Measurements from ENCODE around the gene SLC2A10.

Gene SLC2A10

GRCh38 chr20:46709459-46710152 lies at the start of gene SLC2A10:
Gene SLC2A10 (plus strand): TSS chr20:46709649. CDS start chr20:46709737, 88 bp downstream.
- Mint-ChIP-seq H3K9me3 (peaks cover 2% of the 10 kb centered on the region), H3K27ac (peak within 1 kb of the TSS; percentile 95 to 97 (median 96)), H3K36me3 (ENCODE audit: low read depth) (peaks cover 3% of the 10 kb centered on the region), H3K27me3 (ENCODE audit: low read depth) (no peaks in the 10 kb centered on the region), H3K4me1 (peaks cover 32% of the 10 kb centered on the region), H3K4me3 (peak within 1 kb of the TSS; percentile 90 to 98 (median 93))
- TF ChIP-seq CTCF (IDR thresholded peaks at IDR 0.05; ENCODE audit: unreplicated experiment in 3 of 3) = no peak

GRCh38 chr20:46660487-46660886 lies 49.0 kb upstream of the SLC2A10 start:
- H3K27ac Mint-ChIP-seq = no peak overlapping the region
- TF ChIP-seq CTCF (IDR thresholded peaks at IDR 0.05; ENCODE audit: unreplicated experiment in 3 of 3) = no peak

GRCh38 chr20:46661659-46662058 lies 47.8 kb upstream of the SLC2A10 start:
- no peak overlapping the region for H3K4me3 Mint-ChIP-seq
- H3K27ac Mint-ChIP-seq = no peak overlapping the region
- no peaks in the 10 kb centered on the region for H3K4me1 Mint-ChIP-seq
- H3K27me3 Mint-ChIP-seq (ENCODE audit: low read depth) = peaks cover 4% of the 10 kb centered on the region
- TF ChIP-seq CTCF (IDR thresholded peaks at IDR 0.05; ENCODE audit: unreplicated experiment in 3 of 3) = no peak
- H3K9me3 Mint-ChIP-seq = peaks cover 23% of the 10 kb centered on the region
- peaks cover 27% of the 10 kb centered on the region for H3K36me3 Mint-ChIP-seq (ENCODE audit: low read depth)

More at GRCh38 chr20:46660487-46660886, 49.0 kb upstream of the SLC2A10 start:
- Mint-ChIP-seq H3K4me1 (no peaks in the 10 kb centered on the region), H3K36me3 (ENCODE audit: low read depth) (peaks cover 27% of the 10 kb centered on the region), H3K27me3 (ENCODE audit: low read depth) (peaks cover 4% of the 10 kb centered on the region), H3K4me3 (no peak overlapping the region), H3K9me3 (peaks cover 23% of the 10 kb centered on the region)

GRCh38 chr20:46663531-46663930 lies 45.9 kb upstream of the SLC2A10 start:
- no peak overlapping the region for H3K4me3 Mint-ChIP-seq
- peaks cover 4% of the 10 kb centered on the region for H3K27me3 Mint-ChIP-seq (ENCODE audit: low read depth)
- no peak for TF ChIP-seq CTCF (IDR thresholded peaks at IDR 0.05; ENCODE audit: unreplicated experiment in 3 of 3)
- peaks cover 29% of the 10 kb centered on the region for H3K36me3 Mint-ChIP-seq (ENCODE audit: low read depth)
- no peak overlapping the region for H3K27ac Mint-ChIP-seq
- H3K4me1 Mint-ChIP-seq = no peaks in the 10 kb centered on the region
- H3K9me3 Mint-ChIP-seq = peaks cover 19% of the 10 kb centered on the region

GRCh38 chr20:46665602-46666001 lies 43.8 kb upstream of the SLC2A10 start:
- H3K36me3 Mint-ChIP-seq (ENCODE audit: low read depth) = peaks cover 33% of the 10 kb centered on the region
- TF ChIP-seq CTCF (IDR thresholded peaks at IDR 0.05; ENCODE audit: unreplicated experiment in 3 of 3) = no peak
- peaks cover 18% of the 10 kb centered on the region for H3K9me3 Mint-ChIP-seq
- H3K4me3 Mint-ChIP-seq = no peak overlapping the region
- H3K27me3 Mint-ChIP-seq (ENCODE audit: low read depth) = peaks cover 4% of the 10 kb centered on the region
- H3K4me1 Mint-ChIP-seq = no peaks in the 10 kb centered on the region
- H3K27ac Mint-ChIP-seq = no peak overlapping the region

- TF ChIP-seq CTCF (IDR thresholded peaks at IDR 0.05; ENCODE audit: unreplicated experiment in 3 of 3) = no peak
- H3K27ac Mint-ChIP-seq = no peak overlapping the region
- H3K4me1 Mint-ChIP-seq = no peaks in the 10 kb centered on the region
- H3K36me3 Mint-ChIP-seq (ENCODE audit: low read depth) = peaks cover 26% of the 10 kb centered on the region
- peaks cover 13% of the 10 kb centered on the region for H3K9me3 Mint-ChIP-seq
- H3K27me3 Mint-ChIP-seq (ENCODE audit: low read depth) = peaks cover 4% of the 10 kb centered on the region
- H3K4me3 Mint-ChIP-seq = no peak overlapping the region
Measured at GRCh38 chr20:46666306-46666705, 43.1 kb upstream of the SLC2A10 start.

All from nephron (organoid).